Measurements from ENCODE around the gene ADARB2.

DNA sequence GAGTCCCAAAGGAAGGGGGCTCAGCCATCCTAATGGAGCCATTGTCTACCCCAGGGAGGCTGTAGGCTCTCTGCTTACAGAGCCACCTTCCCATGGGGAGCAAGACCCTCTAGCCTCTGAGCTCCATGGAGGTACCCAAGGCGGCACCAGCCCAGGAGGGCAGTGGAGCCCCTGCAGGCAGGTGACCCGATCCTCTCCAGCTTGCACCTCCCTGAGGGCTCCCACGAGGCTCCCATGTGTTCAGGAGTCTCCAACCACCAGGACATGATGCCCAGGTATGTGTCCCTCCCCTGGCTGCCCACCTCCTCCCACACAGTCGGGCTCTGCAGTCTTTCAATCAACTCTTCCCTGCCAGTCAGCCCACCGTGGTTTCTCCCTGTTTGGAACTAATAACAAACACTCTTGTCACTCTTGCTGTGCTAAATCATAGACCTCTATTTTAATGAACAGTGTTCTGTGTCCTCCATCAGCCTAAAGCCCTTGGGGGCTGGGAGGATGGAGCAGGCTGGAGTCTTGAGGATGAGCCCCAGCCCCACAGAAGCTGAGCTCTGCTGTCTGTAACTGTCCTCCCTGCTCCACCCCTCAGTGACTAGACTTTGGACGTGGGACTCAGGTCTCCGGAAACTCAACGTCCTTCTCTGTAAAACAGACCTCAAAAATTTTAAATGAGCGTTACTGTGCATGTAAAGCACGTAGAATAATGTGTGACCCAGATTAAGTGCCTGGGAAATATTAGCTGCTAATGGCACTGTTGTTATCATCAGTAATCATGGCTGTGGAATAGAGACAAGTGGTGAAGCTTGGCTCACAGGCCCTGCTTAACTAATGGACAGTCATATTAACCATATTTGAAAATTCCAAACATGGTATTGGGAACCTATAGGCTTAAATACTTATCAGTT lies 382.3 kb downstream of the ADARB2 start:
- no peak for TF ChIP-seq EP300 (IDR thresholded peaks at IDR 0.05; ENCODE audit: low read depth)
- no peak for TF ChIP-seq CTCF (IDR thresholded peaks at IDR 0.05)
